Keratinocyte (primary cell): Measurements from ENCODE around the gene NTHL1.

Experiments used
- EZH2 ChIP-seq: IDR thresholded peaks from one replicate; pipeline ENCODE4 v1.6.1; 2012; ENCODE audit warnings: inconsistent platforms, mild to moderate bottlenecking, low read length, moderate library complexity
- TF ChIP-seq, protein P1 (sequence below), 3 experiments: IDR thresholded peaks in 1 of 3; conservative IDR thresholded peaks in 1 of 3; optimal IDR thresholded peaks in 1 of 3; 2 replicates in 2 of 3; 3 replicates in 1 of 3; pipeline versions ENCODE3 to v1.5.1; 2011; ENCODE audit warnings: low read length in 3 of 3, mild to moderate bottlenecking in 3 of 3, moderate library complexity in 2 of 3, control low read depth in 1 of 3, inconsistent platforms in 1 of 3; ENCODE audit not compliant: insufficient read depth in 2 of 3; ENCODE audit errors: extremely low read depth in 1 of 3

DNA sequence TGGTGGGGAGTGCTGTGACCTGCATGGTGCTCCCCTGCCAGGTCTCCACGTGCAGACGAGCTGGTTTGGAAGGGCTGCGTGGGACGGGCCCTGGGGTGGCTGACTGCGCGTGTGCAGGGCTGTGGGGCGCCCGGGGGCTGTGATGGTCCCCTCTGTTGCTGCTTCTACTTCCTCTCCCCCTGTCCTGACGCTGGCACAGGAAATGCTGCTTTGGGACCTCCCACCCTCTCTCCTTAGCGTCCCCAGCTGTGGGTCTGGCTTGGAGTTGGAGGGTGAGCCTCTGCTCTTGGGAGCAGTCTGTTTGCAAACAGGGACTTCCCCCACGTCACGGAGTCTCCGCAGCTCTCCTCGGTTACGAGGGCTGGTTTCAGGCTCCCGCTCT, 35.3 kb upstream of the NTHL1 start:
- TF ChIP-seq, protein P1, sequence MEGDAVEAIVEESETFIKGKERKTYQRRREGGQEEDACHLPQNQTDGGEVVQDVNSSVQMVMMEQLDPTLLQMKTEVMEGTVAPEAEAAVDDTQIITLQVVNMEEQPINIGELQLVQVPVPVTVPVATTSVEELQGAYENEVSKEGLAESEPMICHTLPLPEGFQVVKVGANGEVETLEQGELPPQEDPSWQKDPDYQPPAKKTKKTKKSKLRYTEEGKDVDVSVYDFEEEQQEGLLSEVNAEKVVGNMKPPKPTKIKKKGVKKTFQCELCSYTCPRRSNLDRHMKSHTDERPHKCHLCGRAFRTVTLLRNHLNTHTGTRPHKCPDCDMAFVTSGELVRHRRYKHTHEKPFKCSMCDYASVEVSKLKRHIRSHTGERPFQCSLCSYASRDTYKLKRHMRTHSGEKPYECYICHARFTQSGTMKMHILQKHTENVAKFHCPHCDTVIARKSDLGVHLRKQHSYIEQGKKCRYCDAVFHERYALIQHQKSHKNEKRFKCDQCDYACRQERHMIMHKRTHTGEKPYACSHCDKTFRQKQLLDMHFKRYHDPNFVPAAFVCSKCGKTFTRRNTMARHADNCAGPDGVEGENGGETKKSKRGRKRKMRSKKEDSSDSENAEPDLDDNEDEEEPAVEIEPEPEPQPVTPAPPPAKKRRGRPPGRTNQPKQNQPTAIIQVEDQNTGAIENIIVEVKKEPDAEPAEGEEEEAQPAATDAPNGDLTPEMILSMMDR (optimal IDR thresholded peaks at IDR 0.05 in 1 of 3, IDR thresholded peaks at IDR 0.05 in 1 of 3, conservative IDR thresholded peaks at IDR 0.05 in 1 of 3; ENCODE audit: extremely low read depth in 1 of 3, insufficient read depth in 2 of 3, low read length in 3 of 3) = no peak
- no peak for TF ChIP-seq EZH2
